PC-3 (cell line): Measurements from ENCODE around the gene MTCL3.

ENCODE experiments used
- ATAC-seq: fragments of 200-7000 bp; cut with Tn5 transposase; 2 replicates; pipeline ENCODE4 v1.9.1; 2020; ENCODE audit warnings: mild to moderate bottlenecking, moderate library complexity
- BruUV-seq: library from RNA; stranded (reverse); fragments of 400-500 nt; replicated peaks from 2 replicates; lab custom pipeline; 2021; lab: Mats Ljungman, UMichigan
- CTCF ChIA-PET: fragments of 300-600 bp; sonication (Branson Sonifier 250); formaldehyde crosslinking; loops from one replicate; lab custom pipeline; 2022; ENCODE audit warnings: antibody characterized with exemption; lab: Charles Lee
- POLR2A ChIA-PET: fragments of 300-600 bp; sonication (Branson Sonifier 250); formaldehyde crosslinking; loops from one replicate; lab custom pipeline; 2022; ENCODE audit warnings: antibody characterized with exemption; ENCODE audit not compliant: unreplicated experiment; lab: Charles Lee
- DNase-seq: peaks from one replicate; pipeline ENCODE4 v3.0.0-alpha.2; 2015
- H2AFZ ChIP-seq: fragments of 300-600 bp; sonication (generic); 2 replicates; pipeline ENCODE4 v1.6.0; 2016; ENCODE audit warnings: antibody characterized with exemption, low read length
- H3F3A ChIP-seq: fragments of 300-600 bp; sonication (generic); one replicate; pipeline ENCODE4 v1.6.0; 2017; ENCODE audit warnings: antibody characterized with exemption, low read length, control low read depth, mild to moderate bottlenecking; ENCODE audit not compliant: unreplicated experiment
- H3K27ac ChIP-seq: fragments of 300-600 bp; sonication (generic); 2 replicates; pipeline ENCODE4 v1.5.1; 2016; ENCODE audit warnings: mild to moderate bottlenecking, low read length
- H3K27me3 ChIP-seq: fragments of 300-600 bp; sonication (generic); 2 replicates; pipeline ENCODE4 v1.6.1; 2016; ENCODE audit warnings: low read length, mixed read lengths
- H3K36me3 ChIP-seq: fragments of 300-600 bp; sonication (generic); 2 replicates; pipeline ENCODE4 v1.6.1; 2016; ENCODE audit warnings: low read depth, mixed run types, low read length, mixed read lengths
- H3K4me1 ChIP-seq: fragments of 300-600 bp; sonication (generic); 2 replicates; pipeline ENCODE4 v1.5.1; 2016; ENCODE audit warnings: low read length; ENCODE audit not compliant: insufficient read depth
- H3K4me2 ChIP-seq: fragments of 300-600 bp; sonication (generic); 2 replicates; pipeline ENCODE4 v1.6.0; 2016; ENCODE audit warnings: low read length
- H3K4me3 ChIP-seq: fragments of 300-600 bp; sonication (generic); 2 replicates; pipeline ENCODE4 v1.5.1; 2016; ENCODE audit warnings: mild to moderate bottlenecking, low read length, mixed read lengths
- H3K79me2 ChIP-seq: fragments of 300-600 bp; sonication (generic); 2 replicates; pipeline ENCODE4 v1.6.1; 2017; ENCODE audit warnings: low read length, mixed read lengths
- H3K9ac ChIP-seq: fragments of 300-600 bp; sonication (generic); 2 replicates; pipeline ENCODE4 v1.6.0; 2016; ENCODE audit warnings: mild to moderate bottlenecking, low read length
- H3K9me2 ChIP-seq: fragments of 300-600 bp; sonication (generic); replicated peaks from 2 replicates; pipeline ENCODE4 v1.6.1; 2016; ENCODE audit warnings: mixed run types, low read length, mixed read lengths
- H3K9me3 ChIP-seq: fragments of 300-600 bp; sonication (generic); 2 replicates; pipeline ENCODE4 v1.6.1; 2016; ENCODE audit warnings: low read length, mixed read lengths
- H4K20me1 ChIP-seq: fragments of 300-600 bp; sonication (generic); 2 replicates; pipeline ENCODE4 v1.6.1; 2016; ENCODE audit warnings: low read length, mixed read lengths
- CTCF ChIP-seq: fragments of 300-600 bp; sonication (generic); conservative IDR thresholded peaks from 2 replicates; pipeline ENCODE4 v1.5.1; 2017; ENCODE audit warnings: antibody characterized with exemption, low read depth, mild to moderate bottlenecking, low read length
- EZH2 ChIP-seq: fragments of 300-600 bp; sonication (generic); IDR thresholded peaks from one replicate; pipeline ENCODE4 v1.6.1; 2017; ENCODE audit warnings: antibody characterized with exemption, mild to moderate bottlenecking, low read length; ENCODE audit not compliant: unreplicated experiment
- EZH2phosphoT487 ChIP-seq: fragments of 300-600 bp; sonication (generic); IDR thresholded peaks from 2 replicates; pipeline ENCODE4 v1.6.1; 2018; ENCODE audit warnings: mild to moderate bottlenecking, antibody characterized with exemption, low read length, borderline replicate concordance
- intact Hi-C: fragments of 100-400 bp; cut with micrococcal nuclease; formaldehyde crosslinking; loops from 2 replicates; pipeline ENCODE4 v1.9.0; 2023

The MTCL3 gene

GRCh38 chr6:127547904-127548649 lies 28.9 kb upstream of the MTCL3 start:
- BruUV-seq, result no TSS peak
- no peak overlapping the region for H3K27ac ChIP-seq
- TF ChIP-seq EZH2phosphoT487 (no peak), CTCF (peak; percentile 51)
- H2AFZ ChIP-seq, result no peak overlapping the region
- H3K79me2 ChIP-seq, result no peaks in the 10 kb centered on the region
- H3K9ac ChIP-seq, result no peak overlapping the region
- no peaks in the 10 kb centered on the region for H3K36me3 ChIP-seq
- no peaks in the 10 kb centered on the region for H3F3A ChIP-seq
- DNase-seq (peak; percentile 14), ATAC-seq (peak; percentile 77)
- intact Hi-C loops, result loop anchor here (10.0 kb wide), 1 partner anchor 353 kb away; no protein-coding TSS in a partner anchor
- no peak overlapping the region for H3K4me2 ChIP-seq
- H3K9me3 ChIP-seq, result no peaks in the 10 kb centered on the region
- H3K27me3 ChIP-seq, result no peaks in the 10 kb centered on the region
- H4K20me1 ChIP-seq, result no peaks in the 10 kb centered on the region
- no peaks in the 10 kb centered on the region for H3K9me2 ChIP-seq
- CTCF ChIA-PET, result interaction anchor here (0.5 to 1.0 kb wide), 2 partner anchors 9 to 28 kb away, joined by 3 to 5 read pairs; no protein-coding TSS in a partner anchor
- POLR2A ChIA-PET, result no interaction called here
- H3K4me3 ChIP-seq, result no peak overlapping the region
- no peaks in the 10 kb centered on the region for H3K4me1 ChIP-seq

GRCh38 chr6:127547215-127547614 lies 28.1 kb upstream of the MTCL3 start:
- H3F3A ChIP-seq, result no peaks in the 10 kb centered on the region
- DNase-seq (peak; percentile 5), ATAC-seq (no peak)
- no peak overlapping the region for H3K9ac ChIP-seq
- no peaks in the 10 kb centered on the region for H4K20me1 ChIP-seq
- intact Hi-C loops, result loop anchor here (10.0 kb wide), 1 partner anchor 352 kb away; no protein-coding TSS in a partner anchor
- no peaks in the 10 kb centered on the region for H3K9me3 ChIP-seq
- H3K4me1 ChIP-seq, result no peaks in the 10 kb centered on the region
- no TSS peak for BruUV-seq
- no peak overlapping the region for H2AFZ ChIP-seq
- no peaks in the 10 kb centered on the region for H3K79me2 ChIP-seq
- H3K4me3 ChIP-seq, result no peak overlapping the region
- ChIA-PET CTCF (no interaction called here), POLR2A (no interaction called here)
- no peak overlapping the region for H3K27ac ChIP-seq
- TF ChIP-seq EZH2phosphoT487 (no peak), CTCF (peak; percentile 34; the same call in 1 of the 2 replicates)
- H3K9me2 ChIP-seq, result no peaks in the 10 kb centered on the region
- no peak overlapping the region for H3K4me2 ChIP-seq
- H3K27me3 ChIP-seq, result no peaks in the 10 kb centered on the region
- H3K36me3 ChIP-seq, result no peaks in the 10 kb centered on the region

- H3K4me1 ChIP-seq, result no peaks in the 10 kb centered on the region
- intact Hi-C loops, result loop anchor here (1.0 to 2.0 kb wide), 2 partner anchors 74 to 236 kb away; no protein-coding TSS in a partner anchor
- no peak overlapping the region for H3K4me3 ChIP-seq
- ChIA-PET CTCF (interaction anchor here (0.6 to 1.3 kb wide), 6 partner anchors 9 to 1239 kb away, joined by 3 to 5 read pairs (median 4); no protein-coding TSS in a partner anchor), POLR2A (interaction anchor here (0.6 kb wide), 1 partner anchor 210 kb away, joined by 3 read pairs; no protein-coding TSS in a partner anchor)
- TF ChIP-seq CTCF, result peak; percentile 52; the same call in 1 of the 2 replicates
- TF ChIP-seq EZH2, result no peak
- TF ChIP-seq EZH2phosphoT487, result no peak
- H3K4me2 ChIP-seq, result no peak overlapping the region
- no peak overlapping the region for H3K9ac ChIP-seq
- ATAC-seq (peak; percentile 35), DNase-seq (peak; percentile 34)
- no peaks in the 10 kb centered on the region for H3F3A ChIP-seq
- H3K79me2 ChIP-seq, result no peaks in the 10 kb centered on the region
- no TSS peak for BruUV-seq
- no peaks in the 10 kb centered on the region for H3K9me3 ChIP-seq
- H3K27ac ChIP-seq, result no peak overlapping the region
- no peak overlapping the region for H2AFZ ChIP-seq
- H3K9me2 ChIP-seq, result no peaks in the 10 kb centered on the region
- no peaks in the 10 kb centered on the region for H4K20me1 ChIP-seq
- H3K36me3 ChIP-seq, result no peaks in the 10 kb centered on the region
- H3K27me3 ChIP-seq, result no peaks in the 10 kb centered on the region
These were observed 20.1 kb upstream of the MTCL3 start for GRCh38 chr6:127539272-127539671.
